ENCODE results near the gene ANXA1.
A peak's percentile ranks its signal among the peaks of the same experiment; 100 is the strongest.
"Not testable (repeated sequence)": the region's sequence is repeated elsewhere in the genome, so short reads cannot be mapped to it uniquely, and the experiment has no call there.

ANXA1 gene

DNA sequence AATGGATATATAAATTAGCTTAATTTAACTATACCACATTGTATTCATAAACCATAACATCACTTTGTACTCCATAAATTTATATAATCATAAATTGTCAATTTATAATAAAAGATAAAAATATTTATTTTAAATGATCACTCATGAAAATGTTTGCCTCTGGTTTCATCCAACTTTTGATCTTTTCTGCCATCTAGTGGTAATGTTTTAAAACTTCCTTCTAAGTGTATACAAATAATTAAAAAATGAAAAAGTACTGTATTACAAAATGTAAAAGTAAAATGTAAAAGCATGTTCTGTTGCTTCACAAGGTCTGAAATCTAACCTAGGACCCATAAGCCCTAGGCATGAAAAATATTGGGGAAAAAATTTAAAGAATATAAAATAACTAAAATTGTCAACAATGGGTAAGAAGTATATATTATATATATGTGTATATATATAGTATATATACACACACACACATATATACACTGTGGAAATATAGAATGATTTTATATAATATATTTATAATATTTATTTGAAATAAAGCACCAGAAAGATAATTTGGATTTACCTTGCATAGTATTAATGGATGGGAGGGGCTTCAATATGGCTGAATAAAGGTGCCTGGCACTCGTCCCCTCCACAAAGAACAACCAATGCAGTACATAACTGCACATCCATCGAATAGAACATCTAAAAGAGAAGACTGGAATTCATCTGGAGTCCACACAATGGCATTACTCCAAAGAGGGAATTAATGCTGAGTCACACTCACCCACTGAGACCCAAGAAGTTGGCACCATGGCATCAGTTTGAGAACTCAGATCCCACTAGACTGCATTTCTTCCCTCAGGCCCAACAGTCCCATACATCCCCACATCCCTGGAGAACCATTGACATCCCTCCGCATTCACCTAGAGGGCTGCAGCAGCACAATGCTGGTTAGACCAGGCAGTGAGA, 32.5 kb downstream of the ANXA1 start:
- Histone ChIP-seq H3K27ac (no peak overlapping the region), H3K36me3 (replicated peaks) (no peaks in the 10 kb centered on the region), H3K27me3 (replicated peaks) (no peaks in the 10 kb centered on the region), H3K4me3 (ENCODE audit: low read depth, low read length) (no peak overlapping the region)
- in situ Hi-C loops (cut with HindIII; ENCODE audit: low pct_ligation_motif_present, low sequenced_read_pairs), result no loop called here
- TF ChIP-seq, protein P1, sequence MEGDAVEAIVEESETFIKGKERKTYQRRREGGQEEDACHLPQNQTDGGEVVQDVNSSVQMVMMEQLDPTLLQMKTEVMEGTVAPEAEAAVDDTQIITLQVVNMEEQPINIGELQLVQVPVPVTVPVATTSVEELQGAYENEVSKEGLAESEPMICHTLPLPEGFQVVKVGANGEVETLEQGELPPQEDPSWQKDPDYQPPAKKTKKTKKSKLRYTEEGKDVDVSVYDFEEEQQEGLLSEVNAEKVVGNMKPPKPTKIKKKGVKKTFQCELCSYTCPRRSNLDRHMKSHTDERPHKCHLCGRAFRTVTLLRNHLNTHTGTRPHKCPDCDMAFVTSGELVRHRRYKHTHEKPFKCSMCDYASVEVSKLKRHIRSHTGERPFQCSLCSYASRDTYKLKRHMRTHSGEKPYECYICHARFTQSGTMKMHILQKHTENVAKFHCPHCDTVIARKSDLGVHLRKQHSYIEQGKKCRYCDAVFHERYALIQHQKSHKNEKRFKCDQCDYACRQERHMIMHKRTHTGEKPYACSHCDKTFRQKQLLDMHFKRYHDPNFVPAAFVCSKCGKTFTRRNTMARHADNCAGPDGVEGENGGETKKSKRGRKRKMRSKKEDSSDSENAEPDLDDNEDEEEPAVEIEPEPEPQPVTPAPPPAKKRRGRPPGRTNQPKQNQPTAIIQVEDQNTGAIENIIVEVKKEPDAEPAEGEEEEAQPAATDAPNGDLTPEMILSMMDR (IDR thresholded peaks at IDR 0.05; ENCODE audit: low read depth, low read length, missing control alignments), result peak; percentile 15
- DNase-seq, result no peak

DNA sequence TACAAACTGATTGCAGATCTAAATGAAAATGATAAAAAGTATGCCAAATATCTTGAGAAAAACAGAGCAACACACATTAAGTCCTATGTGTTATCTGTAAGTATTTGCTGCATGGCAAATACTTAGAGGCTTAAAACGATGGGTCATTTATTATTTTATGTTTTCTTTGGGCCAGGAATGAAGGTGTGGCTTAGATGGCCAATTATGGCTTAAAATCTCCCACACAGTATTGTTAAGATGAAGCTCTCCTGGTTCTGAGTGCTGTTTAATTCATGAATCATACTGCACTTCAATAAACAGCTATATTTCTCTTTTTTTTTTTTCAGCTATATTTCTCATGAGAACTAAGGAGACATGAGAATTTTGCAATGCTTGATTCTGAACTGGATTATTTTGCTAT, 39.4 kb downstream of the ANXA1 start:
- H3K27ac ChIP-seq; H3K4me3 ChIP-seq (ENCODE audit: low read depth, low read length); DNase-seq; H3K36me3 ChIP-seq (replicated peaks); in situ Hi-C loops (cut with HindIII; ENCODE audit: low pct_ligation_motif_present, low sequenced_read_pairs); H3K27me3 ChIP-seq (replicated peaks): not testable (repeated sequence)

DNA sequence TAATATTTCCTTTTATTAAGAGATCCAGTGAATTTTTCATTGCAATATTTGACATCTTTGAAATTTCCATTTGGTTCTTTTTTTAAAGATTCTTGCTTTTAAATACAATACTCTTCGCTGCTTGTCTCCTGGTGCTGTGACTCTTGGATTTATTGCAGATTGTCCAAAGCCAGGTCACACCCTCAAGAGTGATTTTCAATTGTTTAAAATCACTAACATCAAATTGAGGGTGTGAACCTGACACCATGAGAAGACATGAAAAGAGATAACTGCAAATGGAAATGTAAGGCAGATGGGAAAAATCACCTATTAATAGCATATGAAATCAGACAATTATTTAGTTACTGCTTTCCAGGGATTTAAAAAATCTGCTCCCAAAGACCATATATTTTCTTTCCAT, 42.6 kb downstream of the ANXA1 start:
- in situ Hi-C loops (cut with HindIII; ENCODE audit: low pct_ligation_motif_present, low sequenced_read_pairs), result no loop called here
- H3K36me3 ChIP-seq (replicated peaks), result no peaks in the 10 kb centered on the region
- TF ChIP-seq, protein P1 (IDR thresholded peaks at IDR 0.05; ENCODE audit: low read depth, low read length, missing control alignments), result no peak
- DNase-seq, result no peak
- H3K4me3 ChIP-seq (ENCODE audit: low read depth, low read length), result no peak overlapping the region
- no peaks in the 10 kb centered on the region for H3K27me3 ChIP-seq (replicated peaks)
- no peak overlapping the region for H3K27ac ChIP-seq

DNA sequence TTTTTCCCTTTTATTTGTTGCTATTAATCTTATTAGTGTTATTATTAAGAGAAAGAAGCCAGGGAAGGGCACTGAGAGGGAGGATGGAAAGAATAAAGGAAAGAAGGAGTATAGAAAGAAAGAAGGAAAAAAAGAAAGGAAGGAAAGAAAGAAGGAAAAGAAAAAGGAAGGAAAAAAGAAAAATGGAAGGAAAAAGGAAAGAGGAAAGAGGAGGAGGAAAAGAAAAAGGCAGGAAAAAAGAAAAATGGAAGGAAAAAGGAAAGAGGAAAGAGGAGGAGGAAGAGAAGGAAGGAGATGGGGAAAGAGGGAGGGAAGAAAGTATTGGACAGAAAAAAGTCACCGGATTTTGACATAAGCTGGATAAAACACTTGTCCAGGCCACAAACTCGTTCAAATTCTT, 47.8 kb downstream of the ANXA1 start:
- Histone ChIP-seq H3K27me3 (replicated peaks) (no peaks in the 10 kb centered on the region), H3K4me3 (ENCODE audit: low read depth, low read length) (no peak overlapping the region), H3K36me3 (replicated peaks) (no peaks in the 10 kb centered on the region), H3K27ac (no peak overlapping the region)
- in situ Hi-C loops (cut with HindIII; ENCODE audit: low pct_ligation_motif_present, low sequenced_read_pairs), result no loop called here
- DNase-seq, result no peak
- TF ChIP-seq, protein P1 (IDR thresholded peaks at IDR 0.05; ENCODE audit: low read depth, low read length, missing control alignments), result no peak

DNA sequence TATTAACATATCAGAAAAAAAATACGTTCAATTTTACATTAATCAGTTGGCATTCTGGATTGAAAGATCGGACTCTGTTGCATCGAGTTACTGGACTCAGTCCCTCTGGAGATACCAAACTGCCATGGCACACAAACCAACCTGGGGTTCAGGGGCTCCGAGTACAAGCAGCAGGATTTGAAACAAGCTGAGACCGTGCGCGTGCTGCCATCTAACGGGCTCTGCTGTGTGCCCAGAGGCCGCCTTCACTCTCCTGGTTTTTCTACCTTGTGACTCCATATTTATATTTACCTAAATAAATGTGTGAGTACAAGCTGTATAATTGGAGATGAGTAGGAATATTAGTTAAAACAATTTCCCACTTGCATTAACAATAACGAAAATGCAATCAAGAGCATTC, 48.2 kb downstream of the ANXA1 start:
- in situ Hi-C loops (cut with HindIII; ENCODE audit: low pct_ligation_motif_present, low sequenced_read_pairs), result no loop called here
- TF ChIP-seq, protein P1 (IDR thresholded peaks at IDR 0.05; ENCODE audit: low read depth, low read length, missing control alignments), result peak; percentile 53
- H3K36me3 ChIP-seq (replicated peaks), result no peaks in the 10 kb centered on the region
- DNase-seq, result no peak
- no peak overlapping the region for H3K4me3 ChIP-seq (ENCODE audit: low read depth, low read length)
- no peaks in the 10 kb centered on the region for H3K27me3 ChIP-seq (replicated peaks)
- no peak overlapping the region for H3K27ac ChIP-seq

DNA sequence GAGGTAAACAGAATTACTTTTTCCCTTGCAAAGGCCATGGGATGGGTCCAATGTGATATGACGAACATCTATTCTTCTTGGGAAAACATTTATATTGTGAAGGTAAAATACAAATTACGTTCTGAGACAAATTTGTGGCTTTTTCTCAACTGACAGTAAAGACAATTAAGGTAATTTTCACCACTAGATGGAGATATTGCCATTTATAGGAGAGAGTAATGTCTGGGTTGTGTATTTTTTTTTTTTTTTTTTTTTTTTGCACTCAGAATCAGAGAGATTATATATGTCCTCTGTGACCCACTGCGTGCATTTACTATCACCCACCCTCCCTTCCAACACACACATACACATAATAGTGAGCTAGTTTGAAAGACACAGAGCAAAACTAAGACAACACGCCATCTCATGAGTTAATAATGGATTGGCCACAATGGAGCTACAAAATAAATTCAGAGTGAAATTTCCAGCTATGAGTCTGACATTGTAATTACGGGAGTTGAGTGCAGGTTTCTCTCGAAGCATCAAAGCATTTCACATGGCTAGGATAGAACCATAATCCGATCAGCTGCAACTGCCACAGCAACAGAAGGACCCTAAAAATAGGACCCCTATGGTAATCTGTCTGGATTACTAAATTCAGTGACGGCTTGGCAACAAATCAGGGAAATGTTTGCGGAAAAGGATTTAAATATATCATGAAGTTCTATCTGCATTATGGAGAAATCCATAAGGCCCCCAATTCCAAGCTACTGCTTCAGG, 49.2 kb downstream of the ANXA1 start:
- in situ Hi-C loops (cut with HindIII; ENCODE audit: low pct_ligation_motif_present, low sequenced_read_pairs), result no loop called here
- Histone ChIP-seq H3K27me3 (replicated peaks) (no peaks in the 10 kb centered on the region), H3K36me3 (replicated peaks) (no peaks in the 10 kb centered on the region), H3K27ac (no peak overlapping the region), H3K4me3 (ENCODE audit: low read depth, low read length) (no peak overlapping the region)
- DNase-seq, result no peak
- TF ChIP-seq, protein P1 (IDR thresholded peaks at IDR 0.05; ENCODE audit: low read depth, low read length, missing control alignments), result peak; percentile 28

All from brain microvascular endothelial cell (primary cell).